Right forelimb (tissue), 1 donor: ENCODE measurements around the gene ARHGEF28.

Experiments
- DNase-seq: peaks from one replicate; pipeline ENCODE4 v3.0.0-alpha.2; 2018

The ARHGEF28 gene

GRCh38 chr5:73625944-73626811 lies at the start of gene ARHGEF28:
TSS of gene ARHGEF28 (plus strand) at chr5:73626196. CDS start at chr5:73684852, 58,656 bp downstream.
- peak; percentile 65 for DNase-seq

- DNase-seq: no peak
Measured at GRCh38 chr5:73582285-73583145, 43.5 kb upstream of the ARHGEF28 start.

GRCh38 chr5:73587923-73588322 lies 38.1 kb upstream of the ARHGEF28 start:
- no peak for DNase-seq

GRCh38 chr5:73591102-73591695 lies 34.8 kb upstream of the ARHGEF28 start:
- DNase-seq: no peak

- DNase-seq: no peak
Measured at GRCh38 chr5:73591698-73592501, 34.1 kb upstream of the ARHGEF28 start.

- DNase-seq: no peak
Measured at GRCh38 chr5:73592551-73592950, 33.4 kb upstream of the ARHGEF28 start.

GRCh38 chr5:73596705-73597328 lies 29.2 kb upstream of the ARHGEF28 start:
- no peak for DNase-seq

- no peak for DNase-seq
Measured at GRCh38 chr5:73599380-73599779, 26.6 kb upstream of the ARHGEF28 start.

GRCh38 chr5:73603998-73604397 lies 22.0 kb upstream of the ARHGEF28 start:
- DNase-seq: no peak

- no peak for DNase-seq
Measured at GRCh38 chr5:73605223-73606087, 20.5 kb upstream of the ARHGEF28 start.

- no peak for DNase-seq
Measured at GRCh38 chr5:73606206-73606753, 19.7 kb upstream of the ARHGEF28 start.

- no peak for DNase-seq
Measured at GRCh38 chr5:73607228-73607627, 18.8 kb upstream of the ARHGEF28 start.

GRCh38 chr5:73612799-73613198 lies 13.2 kb upstream of the ARHGEF28 start:
- DNase-seq: no peak

- no peak for DNase-seq
Measured at GRCh38 chr5:73615085-73615484, 10.9 kb upstream of the ARHGEF28 start.

- no peak for DNase-seq
Measured at GRCh38 chr5:73615947-73616346, 10.0 kb upstream of the ARHGEF28 start.

GRCh38 chr5:73617510-73618279 lies 8.3 kb upstream of the ARHGEF28 start:
- no peak for DNase-seq

- no peak for DNase-seq
Measured at GRCh38 chr5:73619606-73620333, 6.2 kb upstream of the ARHGEF28 start.

- DNase-seq: no peak
Measured at GRCh38 chr5:73620334-73620687, 5.7 kb upstream of the ARHGEF28 start.

- DNase-seq: no peak
Measured at GRCh38 chr5:73623060-73623459, 2.9 kb upstream of the ARHGEF28 start.
